Epithelial cell of prostate (primary cell): ENCODE data around the gene MCC.

ENCODE experiments used
- DNase-seq: peaks from one replicate; pipeline ENCODE4 v3.0.0-alpha.2; 2011; ENCODE audit warnings: low read depth, low spot score
- H3K27ac ChIP-seq: fragments of 450-650 bp; 2 replicates; pipeline ENCODE4 v1.5.1; 2017; ENCODE audit warnings: mild to moderate bottlenecking

MCC gene

GRCh38 chr5:113214606-113215323 lies 273.5 kb downstream of the MCC start:
- H3K27ac ChIP-seq, result no peak overlapping the region
- DNase-seq, result no peak

- DNase-seq, result no peak
- H3K27ac ChIP-seq, result no peak overlapping the region
These were observed 274.5 kb downstream of the MCC start for GRCh38 chr5:113213551-113214425.

DNA sequence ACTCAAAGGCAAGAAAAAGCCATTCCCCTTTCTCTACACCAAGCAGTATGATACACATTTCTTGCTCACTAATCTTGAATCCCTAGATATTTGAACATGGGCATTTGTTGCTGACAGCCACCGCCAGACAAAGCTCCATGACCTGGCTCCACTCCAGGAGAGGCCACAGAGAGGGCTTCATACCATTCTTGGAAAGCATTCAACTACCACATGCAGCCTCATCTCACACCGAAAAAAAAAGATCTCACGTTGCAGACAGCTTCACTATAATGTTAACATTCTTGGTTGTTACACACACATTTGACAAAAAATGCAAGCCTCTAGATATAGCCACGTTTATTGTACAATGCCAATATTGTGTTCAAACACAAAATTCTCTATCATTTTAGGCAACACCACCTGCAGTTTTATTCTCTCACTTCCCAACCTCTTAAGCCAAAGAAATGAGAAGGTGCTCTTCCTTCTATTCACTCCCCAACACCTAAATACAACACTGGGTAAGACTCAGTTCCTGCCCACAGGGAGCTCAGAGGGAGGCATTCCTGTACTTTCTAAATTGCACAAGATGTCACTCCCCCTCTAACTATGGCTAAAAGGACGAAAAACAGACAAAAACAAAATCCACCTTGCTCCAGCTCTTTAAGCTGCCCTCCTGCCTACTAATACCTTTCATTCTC lies 275.9 kb downstream of the MCC start:
- no peak for DNase-seq

GRCh38 chr5:113209498-113209897 lies 278.8 kb downstream of the MCC start:
- no peak for DNase-seq
- no peak overlapping the region for H3K27ac ChIP-seq

More for the DNA sequence above, 275.9 kb downstream of the MCC start:
- no peak overlapping the region for H3K27ac ChIP-seq

DNA sequence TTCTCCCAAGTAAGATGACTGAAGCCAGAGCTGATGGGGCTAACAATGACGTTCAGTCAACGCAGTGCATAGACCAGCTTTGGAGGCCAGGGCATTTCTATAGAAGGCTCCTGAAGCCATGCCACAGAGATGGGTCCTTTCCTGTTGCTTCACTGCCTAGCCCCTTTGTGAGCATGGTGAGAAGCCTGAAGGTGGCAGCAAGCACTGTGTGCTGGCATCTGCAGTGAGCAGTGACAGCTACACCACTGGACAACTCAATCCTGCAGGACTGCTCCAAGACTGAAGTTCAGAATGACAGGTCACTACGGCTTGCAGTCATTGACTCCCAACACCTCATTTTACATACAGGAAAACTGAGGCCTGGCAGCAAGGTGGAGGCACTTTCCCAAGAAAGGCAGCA lies 282.4 kb downstream of the MCC start:
- DNase-seq, result no peak
- H3K27ac ChIP-seq, result peak overlapping the region; percentile 49

DNA sequence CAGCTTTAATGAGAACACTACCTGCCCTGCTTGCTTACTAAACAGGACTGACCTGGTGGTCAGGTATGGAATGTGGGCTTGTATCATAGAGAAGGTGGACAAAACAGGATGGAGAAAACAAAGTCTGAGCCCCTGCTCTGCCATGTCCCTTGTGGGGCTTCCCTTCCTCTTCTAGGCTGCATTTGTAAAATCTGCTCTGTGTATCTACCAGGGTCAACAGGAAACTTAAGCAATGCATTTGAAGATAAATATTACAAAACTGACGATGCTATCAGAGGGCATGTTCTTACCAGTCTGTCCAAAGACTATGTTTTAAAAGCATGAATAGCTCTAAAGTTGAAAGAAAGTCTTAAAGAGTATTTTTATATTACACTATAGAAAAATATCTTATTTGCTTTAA lies 282.9 kb downstream of the MCC start:
- DNase-seq, result no peak
- H3K27ac ChIP-seq, result peak overlapping the region; percentile 49

DNA sequence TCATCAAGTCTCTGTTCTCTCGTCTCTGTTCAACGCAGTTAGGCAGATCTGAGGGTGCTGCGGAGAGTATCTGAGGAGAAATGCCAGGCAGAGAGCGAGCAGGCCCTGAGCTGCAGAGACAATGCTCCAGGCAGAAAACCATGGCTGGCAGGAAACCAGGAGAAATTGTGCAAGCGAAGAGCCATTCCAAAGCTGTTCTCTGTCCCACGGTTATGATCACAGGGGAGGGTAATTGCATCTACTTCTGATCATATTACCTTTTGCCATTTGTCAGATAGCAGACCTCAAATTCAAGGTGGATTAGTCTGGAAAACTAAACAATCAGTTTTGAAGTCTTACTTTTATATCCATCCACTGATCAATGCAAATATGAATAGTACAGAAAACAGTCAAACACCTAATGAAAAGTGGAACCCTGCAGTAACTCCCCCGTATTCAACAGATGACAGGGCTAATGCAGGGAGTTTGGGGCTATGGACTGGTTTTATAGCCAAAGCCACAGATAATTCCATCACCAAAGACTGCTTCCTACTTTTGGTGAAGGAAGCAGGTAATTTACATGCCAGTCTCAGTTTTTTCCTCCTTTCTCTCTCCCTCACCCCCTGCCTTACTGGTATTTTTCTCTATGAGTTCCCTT lies 283.6 kb downstream of the MCC start:
- DNase-seq, result peak; percentile 34
- H3K27ac ChIP-seq, result peak overlapping the region; percentile 49

DNA sequence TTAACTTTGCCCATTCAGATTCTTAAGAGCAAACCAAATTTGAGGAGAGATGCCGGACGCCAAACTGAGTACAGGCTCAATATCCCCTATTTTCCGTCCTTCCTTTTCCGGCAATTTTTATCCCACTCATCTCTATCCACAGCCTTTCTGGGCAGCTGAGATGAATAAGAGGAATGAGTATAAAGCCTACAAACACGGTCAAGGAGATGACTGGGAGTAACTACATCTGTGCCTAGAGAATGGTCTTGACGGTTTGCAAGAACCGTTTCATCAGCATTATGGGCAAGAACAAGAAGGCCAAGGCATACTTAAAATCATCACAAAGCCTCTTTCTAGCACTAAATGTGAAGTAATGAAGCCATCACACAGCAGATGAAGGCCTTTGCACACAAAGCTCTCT lies 284.3 kb downstream of the MCC start:
- peak overlapping the region; percentile 49 for H3K27ac ChIP-seq

GRCh38 chr5:113202746-113203716 lies 285.2 kb downstream of the MCC start:
- peak; percentile 69 for DNase-seq
- peak overlapping the region; percentile 49 for H3K27ac ChIP-seq

More for the DNA sequence above, 284.3 kb downstream of the MCC start:
- DNase-seq, result no peak

DNA sequence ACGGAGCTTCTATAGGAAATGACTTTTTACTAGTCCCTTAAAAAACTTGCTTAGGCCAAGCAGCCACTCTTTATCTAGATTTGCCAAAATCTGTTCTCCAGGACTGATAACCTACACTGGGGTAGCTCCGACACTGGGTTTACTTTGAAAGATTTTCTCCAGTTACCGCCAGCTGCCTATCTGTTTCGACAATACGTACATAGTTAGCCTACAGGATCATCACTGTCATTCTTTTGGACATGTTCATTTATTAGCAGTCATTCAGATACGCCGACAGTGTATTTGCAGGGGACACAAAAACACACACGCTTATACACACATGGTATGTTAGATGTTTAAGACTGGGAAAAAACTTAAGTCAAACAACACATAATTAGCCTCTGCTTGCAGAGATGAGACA lies 286.0 kb downstream of the MCC start:
- no peak for DNase-seq
- H3K27ac ChIP-seq, result no peak overlapping the region

- H3K27ac ChIP-seq, result no peak overlapping the region
- DNase-seq, result no peak
These were observed 286.5 kb downstream of the MCC start for GRCh38 chr5:113201715-113202114.

DNA sequence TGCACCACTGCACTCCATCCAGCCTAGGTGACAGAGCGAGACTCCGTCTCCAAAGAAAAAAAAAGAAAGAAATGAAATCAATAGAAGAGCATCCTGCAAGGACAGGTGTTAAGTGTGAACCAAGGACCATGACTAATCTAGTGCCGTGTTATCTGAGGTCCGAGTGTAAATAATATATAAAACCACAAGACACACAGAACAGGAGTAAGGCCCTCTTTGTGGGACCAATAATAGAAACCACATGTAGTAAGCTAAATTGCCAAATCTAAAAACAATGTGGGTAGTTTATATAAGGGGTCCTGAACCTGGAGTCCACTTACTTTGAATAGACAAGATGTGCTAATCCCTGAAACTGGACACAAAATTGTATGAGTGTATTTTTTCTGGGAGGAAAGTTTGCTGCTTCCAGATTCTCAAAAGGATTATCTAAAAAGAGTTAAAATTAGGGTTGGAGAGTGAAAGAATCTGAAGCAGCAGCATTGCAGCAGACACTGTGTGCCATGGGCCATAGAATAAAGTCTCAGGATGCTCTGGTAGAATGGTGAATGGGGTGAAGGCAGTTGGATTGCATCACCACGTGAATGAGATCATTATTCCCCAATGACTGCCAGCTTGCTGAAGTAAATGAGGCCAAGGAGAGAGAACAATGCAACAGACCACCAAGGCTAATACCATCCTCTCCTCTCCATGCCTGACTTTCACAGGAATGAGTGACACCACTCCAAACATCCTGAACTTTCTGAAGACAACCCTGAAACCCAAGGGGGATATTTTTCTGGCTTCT lies 288.9 kb downstream of the MCC start:
- no peak for DNase-seq
- H3K27ac ChIP-seq, result no peak overlapping the region

GRCh38 chr5:113197456-113198200 lies 290.6 kb downstream of the MCC start:
- no peak overlapping the region for H3K27ac ChIP-seq
- no peak for DNase-seq

- no peak overlapping the region for H3K27ac ChIP-seq
- DNase-seq, result no peak
These were observed 292.5 kb downstream of the MCC start for GRCh38 chr5:113195771-113196170.

GRCh38 chr5:113195251-113195650 lies 293.0 kb downstream of the MCC start:
- no peak for DNase-seq

GRCh38 chr5:113194591-113194990 lies 293.7 kb downstream of the MCC start:
- H3K27ac ChIP-seq, result no peak overlapping the region
- no peak for DNase-seq

More at GRCh38 chr5:113195251-113195650, 293.0 kb downstream of the MCC start:
- no peak overlapping the region for H3K27ac ChIP-seq

- no peak for DNase-seq
- H3K27ac ChIP-seq, result no peak overlapping the region
These were observed 294.1 kb downstream of the MCC start for GRCh38 chr5:113194125-113194524.
